ENCODE results near the gene ASB7. TPM values are rescaled to one million over a fixed set of nuclear protein-coding genes. Genes with fewer than 3 reads are reported as not detected.

Gene ASB7
- total and polyA plus RNA-seq, 2 donors from 2014 or later = 5.3 to 17.7 TPM

- H3K9ac ChIP-seq (ENCODE audit: low read length in 3 of 3) = no peak overlapping the region
- no peaks in the 10 kb centered on the region for H3K9me3 ChIP-seq (ENCODE audit: control insufficient read depth in 2 of 3, insufficient read depth in 1 of 3, low read length in 3 of 3)
- TF ChIP-seq CTCF (IDR thresholded peaks at IDR 0.05; ENCODE audit: borderline replicate concordance, extremely low read depth, insufficient read depth) = no peak
- H3K4me3 ChIP-seq (ENCODE audit: low read length in 3 of 3) = no peak overlapping the region
- FAIRE-seq (no peak), DNase-seq (no peak)
- H3K4me1 ChIP-seq (ENCODE audit: control insufficient read depth in 2 of 3, insufficient read depth in 2 of 3, low read depth in 1 of 3, low read length in 3 of 3) = no peaks in the 10 kb centered on the region
- no peaks in the 10 kb centered on the region for H3K36me3 ChIP-seq (ENCODE audit: control insufficient read depth in 2 of 3, insufficient read depth in 3 of 3, low read length in 3 of 3)
- H3K27me3 ChIP-seq (ENCODE audit: control insufficient read depth, insufficient read depth, low read length) = no peaks in the 10 kb centered on the region
- intact Hi-C loops (cut with DNase I) = no loop called here
- no peak overlapping the region for H3K27ac ChIP-seq (ENCODE audit: low read depth in 2 of 2, low read length in 2 of 2)
Observed at GRCh38 chr15:100669260-100669659, 66.9 kb downstream of the ASB7 start.

GRCh38 chr15:100670505-100671021 is 68.2 kb downstream of the ASB7 start:
- no peak overlapping the region for H3K4me3 ChIP-seq (ENCODE audit: low read length in 3 of 3)
- H3K9me3 ChIP-seq (ENCODE audit: control insufficient read depth in 2 of 3, insufficient read depth in 1 of 3, low read length in 3 of 3) = no peaks in the 10 kb centered on the region
- no peaks in the 10 kb centered on the region for H3K36me3 ChIP-seq (ENCODE audit: control insufficient read depth in 2 of 3, insufficient read depth in 3 of 3, low read length in 3 of 3)
- H3K9ac ChIP-seq (ENCODE audit: low read length in 3 of 3) = no peak overlapping the region
- no peaks in the 10 kb centered on the region for H3K4me1 ChIP-seq (ENCODE audit: control insufficient read depth in 2 of 3, insufficient read depth in 2 of 3, low read depth in 1 of 3, low read length in 3 of 3)
- intact Hi-C loops (cut with DNase I) = no loop called here
- DNase-seq (no peak), FAIRE-seq (no peak)
- no peak overlapping the region for H3K27ac ChIP-seq (ENCODE audit: low read depth in 2 of 2, low read length in 2 of 2)
- no peak for TF ChIP-seq CTCF (IDR thresholded peaks at IDR 0.05; ENCODE audit: borderline replicate concordance, extremely low read depth, insufficient read depth)
- H3K27me3 ChIP-seq (ENCODE audit: control insufficient read depth, insufficient read depth, low read length) = no peaks in the 10 kb centered on the region

GRCh38 chr15:100671124-100671680 is 68.8 kb downstream of the ASB7 start:
- no peak for DNase-seq
- intact Hi-C loops (cut with DNase I) = no loop called here
- no peaks in the 10 kb centered on the region for H3K4me1 ChIP-seq (ENCODE audit: control insufficient read depth in 2 of 3, insufficient read depth in 2 of 3, low read depth in 1 of 3, low read length in 3 of 3)
- no peaks in the 10 kb centered on the region for H3K27me3 ChIP-seq (ENCODE audit: control insufficient read depth, insufficient read depth, low read length)
- H3K9me3 ChIP-seq (ENCODE audit: control insufficient read depth in 2 of 3, insufficient read depth in 1 of 3, low read length in 3 of 3) = no peaks in the 10 kb centered on the region
- H3K27ac ChIP-seq (ENCODE audit: low read depth in 2 of 2, low read length in 2 of 2) = no peak overlapping the region
- FAIRE-seq = no peak
- TF ChIP-seq CTCF (IDR thresholded peaks at IDR 0.05; ENCODE audit: borderline replicate concordance, extremely low read depth, insufficient read depth) = no peak
- H3K9ac ChIP-seq (ENCODE audit: low read length in 3 of 3) = no peak overlapping the region
- no peak overlapping the region for H3K4me3 ChIP-seq (ENCODE audit: low read length in 3 of 3)
- H3K36me3 ChIP-seq (ENCODE audit: control insufficient read depth in 2 of 3, insufficient read depth in 3 of 3, low read length in 3 of 3) = no peaks in the 10 kb centered on the region
